NCI-H510A treated with DMSO at 0.1 percent for 48 hours (cell line): ENCODE results near the gene B3GALNT1.
"Not testable (repeated sequence)": the region's sequence is repeated elsewhere in the genome, so short reads cannot be mapped to it uniquely, and the experiment has no call there.

Source experiments
- DNase-seq: peaks from one replicate; lab custom pipeline; 2025; lab: John Stamatoyannopoulos, UW

The B3GALNT1 gene

GRCh38 chr3:161073181-161073580 lies 32.0 kb downstream of the B3GALNT1 start:
- DNase-seq, result no peak

GRCh38 chr3:161072751-161073150 lies 32.4 kb downstream of the B3GALNT1 start:
- no peak for DNase-seq

GRCh38 chr3:161072211-161072621 lies 32.9 kb downstream of the B3GALNT1 start:
- no peak for DNase-seq

GRCh38 chr3:161070980-161071663 lies 34.0 kb downstream of the B3GALNT1 start:
- no peak for DNase-seq

- DNase-seq, result no peak
These were observed 34.8 kb downstream of the B3GALNT1 start for GRCh38 chr3:161070252-161070930.

GRCh38 chr3:161069511-161070251 lies 35.5 kb downstream of the B3GALNT1 start:
- peak; percentile 43 for DNase-seq

GRCh38 chr3:161067335-161067734 lies 37.8 kb downstream of the B3GALNT1 start:
- DNase-seq, result no peak

- DNase-seq, result no peak
These were observed 38.2 kb downstream of the B3GALNT1 start for GRCh38 chr3:161066930-161067329.

- no peak for DNase-seq
These were observed 40.7 kb downstream of the B3GALNT1 start for GRCh38 chr3:161064413-161064812.

GRCh38 chr3:161054860-161055604 lies 50.1 kb downstream of the B3GALNT1 start:
- DNase-seq, result no peak

- no peak for DNase-seq
These were observed 53.3 kb downstream of the B3GALNT1 start for GRCh38 chr3:161051856-161052255.

GRCh38 chr3:161050935-161051334 lies 54.2 kb downstream of the B3GALNT1 start:
- DNase-seq, result no peak

- no peak for DNase-seq
These were observed 55.4 kb downstream of the B3GALNT1 start for GRCh38 chr3:161049683-161050248.

GRCh38 chr3:161043336-161044035 lies 61.7 kb downstream of the B3GALNT1 start:
- no peak for DNase-seq

GRCh38 chr3:161042023-161042501 lies 63.1 kb downstream of the B3GALNT1 start:
- no peak for DNase-seq

GRCh38 chr3:161038725-161039124 lies 66.4 kb downstream of the B3GALNT1 start:
- no peak for DNase-seq

- DNase-seq, result no peak
These were observed 69.4 kb downstream of the B3GALNT1 start for GRCh38 chr3:161035711-161036110.

GRCh38 chr3:161034913-161035550 lies 70.1 kb downstream of the B3GALNT1 start:
- not testable (repeated sequence) for DNase-seq
